ENCODE results near the gene DIAPH2.
A peak's percentile ranks its signal among the peaks of the same experiment; 100 is the strongest.
"Not testable (repeated sequence)": the region's sequence is repeated elsewhere in the genome, so short reads cannot be mapped to it uniquely, and the experiment has no call there.

DIAPH2 gene

DNA sequence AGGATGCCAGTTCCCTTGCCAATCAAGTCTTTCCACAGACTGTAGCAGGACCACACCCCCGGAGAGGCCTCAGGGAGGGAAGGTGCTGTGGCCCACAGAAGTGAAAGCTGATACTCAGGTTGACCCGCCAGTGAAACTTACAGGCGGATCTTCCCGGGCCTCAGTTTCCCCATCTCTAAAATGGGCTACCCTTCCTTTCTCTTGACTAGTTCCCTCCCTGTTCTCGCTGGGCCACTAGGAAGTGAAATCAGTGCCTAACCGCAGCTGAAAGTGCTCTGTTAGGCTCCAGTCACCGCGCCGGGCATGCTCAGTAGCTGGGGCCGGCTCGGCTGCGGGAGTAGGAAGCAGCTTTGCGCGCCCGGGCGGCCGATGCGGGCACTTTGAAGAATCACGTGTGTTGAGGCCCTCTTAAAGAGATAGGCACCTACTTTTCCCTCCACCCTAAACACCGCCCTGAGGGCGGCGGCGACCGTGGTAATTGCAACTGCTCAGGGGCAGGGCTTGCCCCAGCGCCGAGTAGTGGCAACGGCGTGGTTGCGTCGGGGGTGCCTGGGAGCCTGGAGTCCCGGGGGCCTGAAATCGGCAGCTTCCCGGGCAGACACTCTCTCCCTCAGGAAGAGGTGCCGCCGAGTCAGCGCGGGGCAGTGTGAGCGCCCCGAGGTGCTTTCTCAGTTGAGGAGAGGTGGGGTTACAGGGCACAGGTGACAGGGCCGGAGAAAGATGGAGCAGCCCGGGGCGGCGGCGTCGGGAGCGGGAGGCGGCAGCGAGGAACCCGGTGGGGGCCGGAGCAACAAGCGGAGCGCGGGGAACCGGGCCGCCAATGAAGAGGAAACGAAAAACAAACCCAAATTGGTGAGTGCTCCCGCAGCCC is at the start of gene DIAPH2:
Gene DIAPH2, plus strand, starts transcription at position 504 of the 871 bp plus-strand sequence.
- peak; percentile 32 to 49 for DNase-seq (ENCODE audit: low read depth in 2 of 2)

DNA sequence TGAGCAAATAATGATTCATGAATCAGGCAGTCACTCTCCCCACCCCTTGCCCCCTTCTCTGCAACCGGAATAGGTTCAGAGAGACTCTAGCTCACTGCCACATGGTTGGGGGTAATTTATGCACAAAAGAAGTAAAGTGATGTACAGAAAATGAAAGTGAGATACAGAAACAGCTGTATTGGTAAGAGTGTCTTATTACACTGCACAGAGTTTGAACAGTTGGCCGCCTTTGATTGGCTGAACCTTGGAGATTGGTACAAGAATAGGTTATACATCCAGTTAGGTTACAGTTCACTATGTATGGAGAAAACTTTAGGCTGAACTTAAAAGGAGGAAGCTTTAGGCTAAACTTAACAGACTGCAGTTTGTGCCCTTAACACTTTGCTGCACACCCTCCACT is 34.6 kb upstream of the DIAPH2 start:
- DNase-seq (ENCODE audit: low read depth in 2 of 2), result no peak

DNA sequence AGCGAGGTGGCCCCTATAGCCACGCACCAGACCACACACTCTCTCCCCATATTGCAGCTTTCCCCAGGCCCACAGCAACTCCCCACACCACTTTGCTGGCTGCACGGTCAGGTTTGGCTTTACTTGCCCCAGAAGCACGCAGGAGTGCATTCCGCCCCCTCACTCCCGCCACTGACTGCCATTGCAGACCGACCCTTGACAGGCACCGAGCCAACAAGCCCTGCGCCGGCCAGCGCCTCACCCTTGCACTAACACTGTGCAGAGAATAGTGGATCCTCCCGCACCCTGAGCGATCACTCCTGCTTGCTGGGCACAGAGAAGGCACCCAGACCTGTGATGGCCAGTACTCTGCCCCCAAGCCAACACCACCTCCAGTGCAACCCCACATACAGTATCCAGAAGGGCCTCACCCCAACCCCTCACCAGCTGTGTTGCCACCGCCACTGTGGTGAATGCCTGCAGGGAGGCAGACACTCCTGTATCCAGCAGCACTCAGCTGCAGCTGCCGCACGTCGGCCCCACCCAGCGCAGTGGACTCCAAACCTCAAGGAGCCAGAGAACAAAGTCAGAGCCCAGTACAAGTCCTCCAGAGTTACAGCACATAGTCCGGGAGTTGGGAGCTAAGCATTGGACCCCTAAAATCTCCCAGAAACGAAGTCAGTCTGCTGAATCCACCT is 28.6 kb upstream of the DIAPH2 start:
- DNase-seq (ENCODE audit: low read depth in 2 of 2), result no peak

GRCh38 chrX:96682516-96682915 is 2.1 kb upstream of the DIAPH2 start:
- DNase-seq (ENCODE audit: low read depth in 2 of 2), result no peak

GRCh38 chrX:96683997-96684338 is 674 bp upstream of the DIAPH2 start:
- no peak for DNase-seq (ENCODE audit: low read depth in 2 of 2)

GRCh38 chrX:96685210-96686099 is 813 bp downstream of the DIAPH2 start:
- DNase-seq (ENCODE audit: low read depth in 2 of 2), result peak in 1 of 2 donors; percentile 4

GRCh38 chrX:96687776-96688175 is 3.1 kb downstream of the DIAPH2 start:
- no peak for DNase-seq (ENCODE audit: low read depth in 2 of 2)

DNA sequence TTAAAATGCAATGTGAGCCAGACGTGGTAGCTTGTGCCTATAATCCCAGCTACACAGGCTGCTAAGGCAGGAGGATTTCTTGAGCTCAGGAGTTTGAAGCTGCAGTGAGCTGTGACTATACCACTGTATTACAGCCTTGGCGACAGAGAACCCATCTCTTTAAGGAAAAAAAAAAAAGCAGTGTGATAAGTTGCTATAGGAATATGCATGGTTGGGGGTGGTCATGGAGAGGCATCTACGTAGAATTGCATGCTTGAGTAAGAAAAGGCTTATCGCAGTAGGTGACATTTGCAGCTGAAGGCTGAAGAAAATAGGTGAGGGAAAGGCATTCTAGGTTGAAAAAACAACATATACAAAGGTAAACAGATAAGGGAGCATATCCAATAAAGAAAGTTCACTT is 4.1 kb downstream of the DIAPH2 start:
- no peak for DNase-seq (ENCODE audit: low read depth in 2 of 2)

GRCh38 chrX:96689991-96690390 is 5.3 kb downstream of the DIAPH2 start:
- DNase-seq (ENCODE audit: low read depth in 2 of 2), result no peak

DNA sequence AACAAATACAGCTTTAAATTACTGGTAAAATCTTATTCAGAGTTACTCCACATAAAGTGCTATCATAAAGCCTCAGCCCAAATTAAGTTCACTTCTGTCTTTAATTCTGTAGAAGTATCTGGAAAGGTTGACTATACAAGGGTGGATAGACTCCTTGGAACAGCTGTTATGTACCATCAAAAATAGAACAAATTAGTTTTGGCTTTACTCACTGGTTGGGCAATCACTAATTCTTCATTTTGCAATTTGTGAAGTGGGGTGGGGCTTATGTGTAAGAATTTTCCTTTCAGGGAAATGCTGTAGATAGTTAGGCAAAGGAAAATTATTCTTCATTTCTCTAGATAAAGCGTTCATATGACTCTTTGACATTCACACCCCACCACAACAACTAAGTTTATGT is 7.8 kb downstream of the DIAPH2 start:
- DNase-seq (ENCODE audit: low read depth in 2 of 2), result no peak

GRCh38 chrX:96692890-96693289 is 8.2 kb downstream of the DIAPH2 start:
- no peak for DNase-seq (ENCODE audit: low read depth in 2 of 2)

- no peak for DNase-seq (ENCODE audit: low read depth in 2 of 2)
Measured at GRCh38 chrX:96693407-96693806, 8.8 kb downstream of the DIAPH2 start.

DNA sequence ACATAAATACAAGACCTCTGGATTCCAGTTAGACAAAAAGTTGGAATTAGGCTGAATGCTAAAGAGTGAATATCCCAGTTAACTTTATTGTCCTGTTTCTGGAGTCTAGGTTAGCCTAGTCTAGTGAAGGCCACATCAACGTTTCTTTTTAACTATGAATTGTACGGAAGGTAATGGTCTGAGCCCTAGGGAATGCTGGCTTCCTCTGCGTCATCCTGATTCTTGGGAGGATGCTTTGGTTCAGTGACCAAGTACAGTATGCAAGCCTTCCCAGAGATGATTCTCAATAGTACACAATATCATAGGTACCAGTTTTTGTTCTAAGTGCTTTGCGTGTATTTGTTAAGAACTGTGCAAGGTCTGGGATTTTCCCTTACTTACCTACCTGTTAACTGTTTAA is 11.8 kb downstream of the DIAPH2 start:
- no peak for DNase-seq (ENCODE audit: low read depth in 2 of 2)

DNA sequence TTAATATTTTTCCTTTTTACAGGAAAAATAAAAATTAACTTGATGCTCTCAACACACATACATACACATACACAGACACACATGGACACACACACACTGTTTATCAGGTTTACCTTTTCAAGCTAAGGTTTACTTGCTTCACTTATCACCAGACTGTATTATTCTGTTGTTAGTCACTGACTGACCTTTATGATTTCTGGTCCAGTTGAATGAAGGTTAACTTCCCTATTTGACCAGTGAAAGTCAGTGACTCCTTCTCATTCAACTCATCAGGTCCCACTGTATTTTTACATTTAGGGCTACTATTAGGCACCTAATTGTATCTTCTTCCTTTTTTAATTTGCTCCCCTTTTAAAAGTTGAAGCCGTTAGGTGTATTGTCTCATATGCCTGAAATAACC is 16.0 kb downstream of the DIAPH2 start:
- no peak for DNase-seq (ENCODE audit: low read depth in 2 of 2)

GRCh38 chrX:96703379-96703778 is 18.7 kb downstream of the DIAPH2 start:
- DNase-seq (ENCODE audit: low read depth in 2 of 2), result no peak

DNA sequence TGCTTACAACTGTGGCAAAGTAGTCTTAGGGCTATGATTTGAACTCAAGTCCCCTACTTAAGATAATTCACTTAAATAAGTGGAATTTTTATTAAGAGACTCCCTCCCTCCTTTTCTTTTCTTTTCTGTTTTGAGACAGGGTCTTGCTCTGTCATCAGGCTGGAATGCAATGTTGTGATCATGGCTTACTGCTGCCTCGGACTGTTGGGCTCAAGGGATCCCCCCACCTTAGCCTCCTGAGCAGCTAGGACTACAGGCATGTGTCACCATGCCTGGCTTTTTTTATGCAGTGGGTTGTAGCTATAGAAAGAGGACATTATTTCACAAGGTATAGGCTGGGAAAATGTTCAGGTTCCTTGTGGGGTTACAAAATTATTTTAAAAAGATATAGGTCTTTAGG is 19.2 kb downstream of the DIAPH2 start:
- no peak for DNase-seq (ENCODE audit: low read depth in 2 of 2)

- no peak for DNase-seq (ENCODE audit: low read depth in 2 of 2)
Measured at GRCh38 chrX:96704629-96705028, 20.0 kb downstream of the DIAPH2 start.

- no peak for DNase-seq (ENCODE audit: low read depth in 2 of 2)
Measured at GRCh38 chrX:96705905-96706304, 21.3 kb downstream of the DIAPH2 start.

DNA sequence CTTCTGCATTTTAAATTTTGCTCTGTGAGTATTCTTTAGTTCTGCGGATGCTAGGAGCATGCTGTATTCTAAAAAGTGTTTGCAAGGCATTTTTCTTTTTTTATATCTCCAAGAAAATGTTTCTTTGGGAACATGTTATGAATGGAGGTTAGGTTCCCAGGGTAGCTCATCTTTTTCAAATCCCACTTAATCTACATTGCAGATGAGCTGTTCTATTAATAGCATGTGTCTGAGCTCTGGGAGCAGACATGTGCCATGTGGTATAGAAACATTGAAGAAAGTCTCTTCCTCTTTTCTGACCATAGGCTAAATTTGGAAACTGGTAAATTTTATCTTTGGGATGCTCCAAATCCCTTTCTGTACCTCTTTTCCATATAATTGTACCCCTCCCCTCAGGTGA is 23.2 kb downstream of the DIAPH2 start:
- DNase-seq (ENCODE audit: low read depth in 2 of 2), result no peak

DNA sequence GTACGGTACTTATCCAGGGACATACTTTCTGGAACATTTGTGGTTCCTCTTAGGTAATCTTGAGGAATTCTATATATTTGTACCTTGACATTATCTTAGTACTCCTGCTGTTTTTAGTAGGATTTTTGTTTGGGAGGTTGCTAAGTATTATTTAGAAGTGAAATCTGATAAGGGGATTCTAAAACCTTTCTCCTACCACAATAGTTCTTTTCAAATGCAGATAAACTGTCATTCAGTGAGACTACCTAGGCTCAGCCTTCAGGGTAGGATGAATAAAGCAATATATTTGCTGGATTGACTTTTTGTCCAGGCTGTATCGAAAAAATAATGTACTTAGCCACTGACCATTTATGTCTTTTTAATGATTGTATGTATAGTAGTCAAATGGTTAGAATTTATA is 25.4 kb downstream of the DIAPH2 start:
- DNase-seq (ENCODE audit: low read depth in 2 of 2), result no peak

- no peak for DNase-seq (ENCODE audit: low read depth in 2 of 2)
Measured at GRCh38 chrX:96713303-96713702, 28.7 kb downstream of the DIAPH2 start.

DNA sequence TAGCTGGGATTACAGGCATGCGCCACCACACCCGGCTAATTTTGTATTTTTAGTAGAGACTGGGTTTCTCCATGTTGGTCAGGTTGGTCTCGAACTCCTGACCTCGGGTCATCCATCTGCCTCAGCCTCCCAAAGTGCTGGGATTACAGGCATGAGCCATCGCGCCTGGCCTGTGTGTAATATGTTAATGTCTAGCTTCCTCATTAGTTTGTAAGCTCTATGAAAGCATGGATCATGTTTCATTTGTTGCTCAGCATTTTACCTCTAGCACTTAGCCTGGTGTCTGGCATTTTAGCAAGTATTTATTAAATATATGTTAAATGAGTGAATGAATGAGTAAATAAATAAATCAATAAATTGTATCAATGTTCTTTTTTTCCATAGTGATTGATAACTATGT is 29.8 kb downstream of the DIAPH2 start:
- DNase-seq (ENCODE audit: low read depth in 2 of 2), result not testable (repeated sequence)

All from stimulated activated CD8-positive, alpha-beta memory T cell treated with anti-CD3 and anti-CD28 coated beads, Interleukin-15, amount 100 ng/mL, for 4 hours (primary cell).